Measurements from ENCODE around the gene ZNF385B. TPM values are rescaled to one million over a fixed set of nuclear protein-coding genes. Genes with fewer than 3 reads are reported as not detected.

Gene ZNF385B
- total and polyA plus RNA-seq, 8 donors = 1.8 to 41.4 (median 3.5) TPM; not detected in 1

DNA sequence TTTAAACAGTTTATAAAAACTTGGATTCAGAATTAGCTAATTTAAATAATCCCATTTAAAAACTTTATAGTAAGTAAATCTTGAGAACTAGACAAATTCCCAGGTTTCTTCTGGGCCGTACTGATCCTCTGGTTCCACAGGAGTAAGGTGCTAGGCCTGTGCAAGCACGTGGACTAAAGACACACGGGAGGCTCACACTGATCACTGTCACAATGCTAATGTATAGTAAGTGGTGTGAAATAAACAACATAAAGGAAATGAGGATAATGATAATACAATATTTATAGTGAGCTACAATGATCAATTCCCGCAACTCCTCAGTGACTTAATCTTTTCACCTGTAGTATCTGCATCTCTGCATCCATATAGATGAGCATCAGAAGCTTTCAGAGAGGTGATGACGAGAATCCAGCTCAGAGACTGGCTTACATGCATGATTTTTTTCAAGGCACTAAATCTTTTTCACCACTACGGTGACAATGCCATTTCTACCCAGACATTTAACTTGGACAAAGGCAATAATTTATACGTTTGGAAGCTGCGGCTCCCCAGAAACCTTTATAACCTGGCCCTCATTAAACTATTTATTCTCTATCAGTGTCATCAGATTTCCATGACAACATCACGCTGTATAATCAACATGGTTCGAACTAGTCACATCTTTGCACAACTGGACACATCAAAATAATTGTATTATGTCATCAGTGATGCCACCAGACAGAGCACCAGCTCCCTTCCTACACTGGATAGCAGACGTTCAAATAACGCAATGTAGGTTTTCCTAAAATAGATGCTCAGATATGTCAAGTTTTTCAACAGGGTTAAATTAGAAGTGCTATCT lies 196.2 kb downstream of the ZNF385B start:
- Histone ChIP-seq H3K36me3 (no peaks in the 10 kb centered on the region), H3K4me1 (no peaks in the 10 kb centered on the region), H3K4me3 (no peak overlapping the region), H3K27me3 (no peaks in the 10 kb centered on the region), H3K27ac (no peak overlapping the region), H3K9me3 (no peaks in the 10 kb centered on the region)
- intact Hi-C loops (cut with DNase I; ENCODE audit: low total_unique reads) = no loop called here
- 83 to 89% (median 87%) methylated on average over 12 of the region's 12 CpGs for WGBS, 5 donors
- DNase-seq = no peak
- TF ChIP-seq, protein P1, sequence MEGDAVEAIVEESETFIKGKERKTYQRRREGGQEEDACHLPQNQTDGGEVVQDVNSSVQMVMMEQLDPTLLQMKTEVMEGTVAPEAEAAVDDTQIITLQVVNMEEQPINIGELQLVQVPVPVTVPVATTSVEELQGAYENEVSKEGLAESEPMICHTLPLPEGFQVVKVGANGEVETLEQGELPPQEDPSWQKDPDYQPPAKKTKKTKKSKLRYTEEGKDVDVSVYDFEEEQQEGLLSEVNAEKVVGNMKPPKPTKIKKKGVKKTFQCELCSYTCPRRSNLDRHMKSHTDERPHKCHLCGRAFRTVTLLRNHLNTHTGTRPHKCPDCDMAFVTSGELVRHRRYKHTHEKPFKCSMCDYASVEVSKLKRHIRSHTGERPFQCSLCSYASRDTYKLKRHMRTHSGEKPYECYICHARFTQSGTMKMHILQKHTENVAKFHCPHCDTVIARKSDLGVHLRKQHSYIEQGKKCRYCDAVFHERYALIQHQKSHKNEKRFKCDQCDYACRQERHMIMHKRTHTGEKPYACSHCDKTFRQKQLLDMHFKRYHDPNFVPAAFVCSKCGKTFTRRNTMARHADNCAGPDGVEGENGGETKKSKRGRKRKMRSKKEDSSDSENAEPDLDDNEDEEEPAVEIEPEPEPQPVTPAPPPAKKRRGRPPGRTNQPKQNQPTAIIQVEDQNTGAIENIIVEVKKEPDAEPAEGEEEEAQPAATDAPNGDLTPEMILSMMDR (IDR thresholded peaks at IDR 0.05) = no peak
- no peak for TF ChIP-seq POLR2A (IDR thresholded peaks at IDR 0.05)
- TF ChIP-seq EP300 (IDR thresholded peaks at IDR 0.05) = no peak
- TF ChIP-seq POLR2AphosphoS5 (IDR thresholded peaks at IDR 0.05) = no peak

DNA sequence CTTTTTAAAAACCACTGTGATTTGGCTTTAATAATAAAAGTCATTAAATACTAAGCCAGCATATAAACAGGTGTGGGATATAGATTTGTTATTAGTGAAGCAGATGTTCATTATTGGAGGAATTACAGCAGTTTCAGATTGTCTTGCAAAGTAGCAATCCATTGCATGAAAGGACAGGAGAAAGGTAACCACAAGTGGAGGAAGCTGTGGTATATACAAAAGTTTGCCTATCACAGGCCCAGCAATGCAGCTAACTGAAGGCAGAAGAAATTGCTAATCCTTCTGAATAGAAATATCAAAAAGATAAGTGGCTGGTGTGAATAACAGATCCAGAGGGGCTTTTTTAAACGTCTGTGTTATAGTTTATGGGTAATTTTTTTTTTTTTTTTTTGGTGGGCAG lies 199.4 kb downstream of the ZNF385B start:
- WGBS, 5 donors = 56 to 72% (median 67%) methylated on average over 1 of the region's 1 CpG
- Histone ChIP-seq H3K27ac (no peak overlapping the region), H3K4me3 (no peak overlapping the region), H3K36me3 (no peaks in the 10 kb centered on the region), H3K9me3 (no peaks in the 10 kb centered on the region), H3K27me3 (no peaks in the 10 kb centered on the region), H3K4me1 (no peaks in the 10 kb centered on the region)
- intact Hi-C loops (cut with DNase I; ENCODE audit: low total_unique reads) = no loop called here
- DNase-seq = no peak
- TF ChIP-seq POLR2A (IDR thresholded peaks at IDR 0.05) = no peak

DNA sequence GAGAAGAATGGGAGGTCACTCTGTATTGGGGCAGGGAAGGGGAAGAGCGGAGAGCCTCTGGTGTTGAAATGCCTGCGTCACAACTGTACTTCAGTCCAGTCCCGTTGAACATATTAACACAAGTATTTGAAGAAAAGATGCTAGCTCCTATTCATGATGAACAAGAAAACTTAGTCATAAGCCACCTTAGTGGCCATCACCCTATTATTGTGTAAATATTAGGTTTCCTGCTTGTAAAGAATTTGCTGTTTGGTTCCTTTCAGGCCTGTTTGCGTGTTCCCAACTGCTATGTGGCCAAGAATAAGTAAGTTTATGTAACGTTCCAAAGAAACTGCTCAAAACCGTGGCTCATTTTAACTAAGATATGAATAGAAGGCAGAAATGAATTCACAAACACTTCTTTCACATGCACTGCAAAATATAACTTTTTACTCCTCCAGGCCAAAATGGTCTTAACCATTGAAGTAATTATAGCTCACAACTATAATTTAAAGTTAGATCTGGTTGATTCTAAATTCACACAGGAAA lies 204.3 kb downstream of the ZNF385B start:
- intact Hi-C loops (cut with DNase I; ENCODE audit: low total_unique reads) = no loop called here
- Histone ChIP-seq H3K36me3 (no peaks in the 10 kb centered on the region), H3K27ac (no peak overlapping the region), H3K4me1 (no peaks in the 10 kb centered on the region), H3K9me3 (no peaks in the 10 kb centered on the region), H3K4me3 (no peak overlapping the region), H3K27me3 (no peaks in the 10 kb centered on the region)
- DNase-seq = no peak
- TF ChIP-seq, protein P1 (IDR thresholded peaks at IDR 0.05) = no peak
- TF ChIP-seq POLR2A (IDR thresholded peaks at IDR 0.05) = no peak
- no peak for TF ChIP-seq EP300 (IDR thresholded peaks at IDR 0.05)
- TF ChIP-seq POLR2AphosphoS5 (IDR thresholded peaks at IDR 0.05) = no peak
- 80 to 86% (median 86%) methylated on average over 6 of the region's 6 CpGs for WGBS, 5 donors

DNA sequence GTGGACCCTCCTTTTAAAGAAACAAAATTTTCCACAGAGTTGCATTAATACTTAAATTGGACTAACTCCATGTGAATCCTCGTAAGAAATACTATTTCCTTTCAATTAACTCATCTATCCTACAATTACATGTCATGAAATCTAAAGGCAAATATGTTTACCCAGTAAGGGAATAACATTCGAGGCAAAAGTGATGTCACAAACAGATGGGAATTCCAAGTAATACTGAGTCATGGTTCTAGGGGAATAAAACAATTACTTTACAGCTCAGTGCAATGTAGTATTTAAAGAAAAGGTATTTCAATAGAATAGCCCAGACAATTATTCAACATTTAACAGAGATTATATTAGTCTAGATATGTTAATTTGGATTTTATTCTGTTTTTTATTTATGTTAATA lies 205.8 kb downstream of the ZNF385B start:
- Histone ChIP-seq H3K9me3 (no peaks in the 10 kb centered on the region), H3K4me3 (no peak overlapping the region), H3K27me3 (no peaks in the 10 kb centered on the region), H3K4me1 (no peaks in the 10 kb centered on the region), H3K27ac (no peak overlapping the region), H3K36me3 (no peaks in the 10 kb centered on the region)
- intact Hi-C loops (cut with DNase I; ENCODE audit: low total_unique reads) = no loop called here
- DNase-seq = no peak
- 37 to 71% (median 53%) methylated on average over 2 of the region's 2 CpGs for WGBS, 5 donors
- TF ChIP-seq POLR2AphosphoS5 (IDR thresholded peaks at IDR 0.05) = no peak
- no peak for TF ChIP-seq POLR2A (IDR thresholded peaks at IDR 0.05)
- TF ChIP-seq EP300 (IDR thresholded peaks at IDR 0.05) = no peak
- TF ChIP-seq, protein P1 (IDR thresholded peaks at IDR 0.05) = no peak

DNA sequence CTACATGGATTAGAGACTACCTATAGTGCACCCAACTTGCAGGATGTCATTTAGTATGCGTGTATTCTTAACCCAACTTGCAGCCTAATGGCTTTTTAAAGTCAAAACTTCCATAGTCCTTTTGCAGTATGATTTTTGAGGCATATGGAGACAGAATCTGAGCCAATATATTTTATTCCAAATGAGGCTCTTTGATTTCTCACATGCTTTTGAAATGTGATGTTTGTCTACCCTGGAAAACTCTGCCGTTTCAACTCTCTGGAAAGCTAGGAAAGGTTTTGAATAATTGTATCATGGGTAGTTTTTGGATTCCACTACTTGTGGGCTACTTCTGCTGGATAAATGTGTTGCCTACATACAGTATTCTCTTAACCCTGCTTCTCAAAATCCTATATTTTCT lies 206.6 kb downstream of the ZNF385B start:
- Histone ChIP-seq H3K36me3 (no peaks in the 10 kb centered on the region), H3K27me3 (no peaks in the 10 kb centered on the region), H3K27ac (no peak overlapping the region), H3K4me1 (no peaks in the 10 kb centered on the region), H3K9me3 (no peaks in the 10 kb centered on the region), H3K4me3 (no peak overlapping the region)
- WGBS, 5 donors = 87 to 93% (median 89%) methylated on average over 2 of the region's 2 CpGs
- intact Hi-C loops (cut with DNase I; ENCODE audit: low total_unique reads) = no loop called here
- TF ChIP-seq, protein P1 (IDR thresholded peaks at IDR 0.05) = no peak
- TF ChIP-seq POLR2AphosphoS5 (IDR thresholded peaks at IDR 0.05) (no peak), EP300 (IDR thresholded peaks at IDR 0.05) (no peak), POLR2A (IDR thresholded peaks at IDR 0.05) (no peak)
- DNase-seq = no peak

Measured in stomach (tissue), 9 donors.